Measurements from ENCODE around the gene NOSTRIN. TPM values are rescaled to one million over a fixed set of nuclear protein-coding genes. Genes with fewer than 3 reads are reported as not detected.
A peak's percentile ranks its signal among the peaks of the same experiment; 100 is the strongest.

NOSTRIN gene
- total RNA-seq, 2 donors from 2014 or later: 5.3 to 18.3 TPM

DNA sequence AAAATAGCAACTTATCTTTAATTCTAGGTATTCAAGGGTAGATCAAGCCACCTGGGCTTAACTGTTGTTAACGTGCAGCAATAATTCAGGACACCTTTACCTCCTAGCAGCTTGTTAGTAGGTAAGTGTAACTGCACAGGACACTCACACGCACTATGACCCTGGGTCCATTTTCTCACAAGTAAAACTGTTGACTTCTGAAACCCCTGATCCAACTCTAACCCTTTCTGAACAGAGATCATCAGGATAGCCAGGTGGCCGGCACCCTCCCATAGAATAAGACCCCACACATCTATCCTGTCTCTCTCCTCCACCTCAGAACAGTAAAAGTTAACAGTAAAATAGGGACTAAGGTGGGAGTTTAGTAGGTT is 87.2 kb downstream of the NOSTRIN start:
- ATAC-seq (ENCODE audit: insufficient number of reproducible peaks, low FRiP score, low read depth): no peak
- TF ChIP-seq, protein P1, sequence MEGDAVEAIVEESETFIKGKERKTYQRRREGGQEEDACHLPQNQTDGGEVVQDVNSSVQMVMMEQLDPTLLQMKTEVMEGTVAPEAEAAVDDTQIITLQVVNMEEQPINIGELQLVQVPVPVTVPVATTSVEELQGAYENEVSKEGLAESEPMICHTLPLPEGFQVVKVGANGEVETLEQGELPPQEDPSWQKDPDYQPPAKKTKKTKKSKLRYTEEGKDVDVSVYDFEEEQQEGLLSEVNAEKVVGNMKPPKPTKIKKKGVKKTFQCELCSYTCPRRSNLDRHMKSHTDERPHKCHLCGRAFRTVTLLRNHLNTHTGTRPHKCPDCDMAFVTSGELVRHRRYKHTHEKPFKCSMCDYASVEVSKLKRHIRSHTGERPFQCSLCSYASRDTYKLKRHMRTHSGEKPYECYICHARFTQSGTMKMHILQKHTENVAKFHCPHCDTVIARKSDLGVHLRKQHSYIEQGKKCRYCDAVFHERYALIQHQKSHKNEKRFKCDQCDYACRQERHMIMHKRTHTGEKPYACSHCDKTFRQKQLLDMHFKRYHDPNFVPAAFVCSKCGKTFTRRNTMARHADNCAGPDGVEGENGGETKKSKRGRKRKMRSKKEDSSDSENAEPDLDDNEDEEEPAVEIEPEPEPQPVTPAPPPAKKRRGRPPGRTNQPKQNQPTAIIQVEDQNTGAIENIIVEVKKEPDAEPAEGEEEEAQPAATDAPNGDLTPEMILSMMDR (IDR thresholded peaks at IDR 0.05): no peak
- Histone ChIP-seq H3K4me1 (ENCODE audit: control insufficient read depth in 1 of 2, low read depth in 2 of 2) (no peaks in the 10 kb centered on the region), H3K36me3 (no peaks in the 10 kb centered on the region), H3K27me3 (replicated peaks; ENCODE audit: insufficient read depth) (no peaks in the 10 kb centered on the region), H3K4me3 (peak overlapping the region; percentile 76), H3K27ac (no peak overlapping the region), H3K9me3 (no peaks in the 10 kb centered on the region)
- DNase-seq (ENCODE audit: low spot score): no peak

DNA sequence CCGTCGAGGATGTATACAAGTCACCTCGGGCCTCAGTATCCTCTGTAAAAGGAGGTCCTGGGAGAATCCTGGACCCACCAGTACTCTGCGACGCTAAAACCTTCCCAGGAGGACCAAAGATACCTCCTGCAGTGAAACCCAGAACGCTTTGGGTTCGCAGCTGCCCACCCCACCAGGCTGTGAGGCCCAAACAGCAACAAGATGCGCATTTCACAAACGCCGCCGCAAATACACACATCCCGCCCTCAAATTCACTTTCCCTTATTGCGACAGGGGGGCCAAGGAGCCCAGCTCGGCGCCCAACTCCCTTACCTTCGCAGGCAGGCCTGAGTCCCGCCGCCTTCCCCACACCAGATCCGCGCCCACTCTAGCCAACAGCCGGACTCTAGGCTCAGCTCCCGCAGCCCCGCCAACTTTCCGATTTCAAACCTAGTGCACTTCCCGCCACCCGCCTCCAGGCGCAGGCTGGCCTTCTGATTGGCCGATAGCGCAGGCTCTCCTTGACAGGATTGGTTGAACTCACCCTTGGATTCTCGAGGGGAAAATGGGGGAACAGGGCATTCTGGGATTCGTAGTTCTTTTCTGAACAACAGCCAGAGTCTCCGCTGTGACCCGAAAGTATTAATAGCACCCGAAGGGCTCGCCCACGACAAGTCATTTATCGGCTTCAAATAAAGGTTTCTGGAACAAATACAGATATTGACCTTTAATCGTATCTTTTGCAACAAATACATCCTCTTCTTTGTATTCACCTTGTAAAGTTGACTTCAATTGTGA is 87.8 kb downstream of the NOSTRIN start, which contains the start of gene SPC25:
SPC25 (minus strand) TSS at position 425 of the 777 bp plus-strand sequence. CDS start 911 bp downstream, outside the sequence.
- TF ChIP-seq, protein P1 (IDR thresholded peaks at IDR 0.05): peak; percentile 9
- peak; percentile 91 for ATAC-seq (ENCODE audit: insufficient number of reproducible peaks, low FRiP score, low read depth)
- Histone ChIP-seq H3K4me3 (peak within 1 kb of the TSS; percentile 76), H3K36me3 (no peaks in the 10 kb centered on the region), H3K9me3 (no peaks in the 10 kb centered on the region), H3K27me3 (replicated peaks; ENCODE audit: insufficient read depth) (no peaks in the 10 kb centered on the region), H3K27ac (no peak within 1 kb of the TSS), H3K4me1 (ENCODE audit: control insufficient read depth in 1 of 2, low read depth in 2 of 2) (no peaks in the 10 kb centered on the region)
- peak; percentile 34 for DNase-seq (ENCODE audit: low spot score)

DNA sequence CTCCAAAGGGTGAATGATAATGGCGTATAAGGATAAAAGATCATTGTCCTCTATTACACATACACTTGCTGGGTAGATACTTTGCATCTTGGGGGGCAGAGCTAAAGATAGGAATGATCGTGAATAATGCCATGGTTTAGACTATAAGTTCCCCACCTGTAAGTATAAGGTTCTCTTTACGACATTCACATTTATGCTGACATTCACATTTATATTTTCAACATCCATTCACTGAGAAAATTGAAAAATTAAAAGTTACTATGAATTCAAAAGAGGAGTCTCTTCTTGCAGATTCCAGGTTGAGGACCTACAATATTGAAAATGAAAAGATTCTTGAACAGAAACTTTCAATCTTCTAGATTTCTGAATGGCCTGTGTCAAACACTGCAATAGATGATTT is 89.9 kb downstream of the NOSTRIN start:
- DNase-seq (ENCODE audit: low spot score) (no peak), ATAC-seq (ENCODE audit: insufficient number of reproducible peaks, low FRiP score, low read depth) (no peak)
- no peaks in the 10 kb centered on the region for H3K9me3 ChIP-seq
- H3K4me1 ChIP-seq (ENCODE audit: control insufficient read depth in 1 of 2, low read depth in 2 of 2): no peaks in the 10 kb centered on the region
- no peak overlapping the region for H3K27ac ChIP-seq
- H3K4me3 ChIP-seq: no peak overlapping the region
- H3K27me3 ChIP-seq (replicated peaks; ENCODE audit: insufficient read depth): no peaks in the 10 kb centered on the region
- TF ChIP-seq, protein P1 (IDR thresholded peaks at IDR 0.05): no peak
- no peaks in the 10 kb centered on the region for H3K36me3 ChIP-seq

DNA sequence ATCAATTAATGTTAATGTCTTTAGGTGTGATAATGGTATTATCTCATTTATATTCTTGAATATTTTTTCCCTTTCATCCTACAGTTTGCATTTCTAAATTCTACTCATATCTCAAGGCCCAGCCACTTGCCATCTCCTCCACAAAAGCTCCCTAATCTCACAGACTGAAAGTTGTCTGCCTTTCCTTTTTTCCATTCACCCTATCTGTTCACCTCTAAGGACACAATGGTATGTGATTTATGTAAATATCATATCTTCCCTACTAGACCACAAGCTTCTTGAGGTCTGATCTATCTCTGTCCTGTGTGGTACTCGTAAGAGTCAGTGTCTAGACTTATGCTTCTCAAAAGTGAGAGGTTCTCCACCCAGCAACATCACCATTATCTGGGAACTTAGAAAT is 91.7 kb downstream of the NOSTRIN start:
- no peak overlapping the region for H3K27ac ChIP-seq
- ATAC-seq (ENCODE audit: insufficient number of reproducible peaks, low FRiP score, low read depth) (no peak), DNase-seq (ENCODE audit: low spot score) (no peak)
- no peaks in the 10 kb centered on the region for H3K36me3 ChIP-seq
- H3K27me3 ChIP-seq (replicated peaks; ENCODE audit: insufficient read depth): no peaks in the 10 kb centered on the region
- H3K4me1 ChIP-seq (ENCODE audit: control insufficient read depth in 1 of 2, low read depth in 2 of 2): no peaks in the 10 kb centered on the region
- H3K4me3 ChIP-seq: no peak overlapping the region
- no peaks in the 10 kb centered on the region for H3K9me3 ChIP-seq
- TF ChIP-seq, protein P1 (IDR thresholded peaks at IDR 0.05): no peak

DNA sequence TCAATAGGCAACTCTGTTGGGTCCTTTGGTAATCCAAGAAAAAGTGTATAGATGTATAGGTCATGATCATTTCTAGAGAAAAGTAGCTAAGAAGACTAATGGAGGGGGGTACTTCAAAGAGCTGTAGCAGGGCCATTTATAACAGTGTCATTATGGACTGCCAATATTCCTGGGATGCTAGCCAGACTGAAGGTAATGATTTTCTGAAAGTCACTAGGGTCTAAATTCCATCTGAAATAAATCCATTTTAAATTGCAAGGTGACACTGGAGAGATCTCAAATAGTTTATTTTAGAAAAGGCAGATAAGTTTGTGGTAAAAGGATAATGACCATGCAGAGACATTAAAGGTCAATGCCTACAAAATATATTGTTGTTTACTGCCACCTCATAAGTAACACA is 92.3 kb downstream of the NOSTRIN start:
- ATAC-seq (ENCODE audit: insufficient number of reproducible peaks, low FRiP score, low read depth) (no peak), DNase-seq (ENCODE audit: low spot score) (no peak)

More for the DNA sequence above, 92.3 kb downstream of the NOSTRIN start:
- Histone ChIP-seq H3K27ac (no peak overlapping the region), H3K4me1 (ENCODE audit: control insufficient read depth in 1 of 2, low read depth in 2 of 2) (no peaks in the 10 kb centered on the region), H3K36me3 (no peaks in the 10 kb centered on the region), H3K9me3 (no peaks in the 10 kb centered on the region), H3K4me3 (no peak overlapping the region), H3K27me3 (replicated peaks; ENCODE audit: insufficient read depth) (no peaks in the 10 kb centered on the region)
- TF ChIP-seq, protein P1 (IDR thresholded peaks at IDR 0.05): no peak

Measured in thoracic aorta (tissue), 2 donors.